Upper lobe of left lung (tissue), 6 donors: ENCODE data around the gene OXTR. TPM values are rescaled to one million over a fixed set of nuclear protein-coding genes. Genes with fewer than 3 reads are reported as not detected.

Source experiments
- ATAC-seq, 2 donors: fragments of 200-7000 bp; cut with Tn5 transposase; one replicate each; pipeline ENCODE4 v1.9.1; 2022; ENCODE audit warnings: mild to moderate bottlenecking in 2 of 2, moderate library complexity in 2 of 2; ENCODE audit not compliant: low FRiP score in 2 of 2
- DNase-seq, 2 donors: peaks; one replicate each; pipeline ENCODE4 v3.0.0-alpha.2; 2019 to 2020
- H3K27ac ChIP-seq, 4 donors: fragments of 200-600 bp; sonication (generic); one replicate each; pipeline ENCODE4 v1.5.1; 2016 to 2019
- H3K27me3 ChIP-seq, 4 donors: fragments of 200-600 bp; sonication (generic); one replicate each; pipeline ENCODE4 v1.5.1; 2017 to 2019
- H3K36me3 ChIP-seq, 4 donors: fragments of 200-600 bp; sonication (generic); one replicate each; pipeline ENCODE4 v1.5.1; 2016 to 2019
- H3K4me1 ChIP-seq, 4 donors: fragments of 200-600 bp; sonication (generic); one replicate each; pipeline ENCODE4 v1.5.1; 2018 to 2019
- H3K4me3 ChIP-seq, 4 donors: fragments of 200-600 bp; sonication (generic); one replicate each; pipeline ENCODE4 v1.5.1; 2017 to 2019; ENCODE audit warnings: mild to moderate bottlenecking in 2 of 4, moderate library complexity in 1 of 4
- H3K9me3 ChIP-seq, 4 donors: fragments of 200-600 bp; sonication (generic); one replicate each; pipeline ENCODE4 v1.5.1; 2018 to 2019
- CTCF ChIP-seq, 6 experiments: fragments of 450-650 bp in 4 of 6; fragments of 200-600 bp in 2 of 6; sonication (generic) in 2 of 6; IDR thresholded peaks; one replicate each; pipeline ENCODE4 v1.5.1; 2016 to 2019; ENCODE audit warnings: antibody characterized with exemption in 6 of 6
- EP300 ChIP-seq, 4 donors: sonication (generic); formaldehyde crosslinking; IDR thresholded peaks; one replicate each; pipeline ENCODE4 v1.5.1; 2017; ENCODE audit warnings: antibody characterized with exemption in 4 of 4, control low read depth in 2 of 4
- POLR2A ChIP-seq, 4 donors: fragments of 450-650 bp; IDR thresholded peaks; one replicate each; pipeline ENCODE4 v1.5.1; 2016 to 2017; ENCODE audit warnings: antibody characterized with exemption in 4 of 4, mild to moderate bottlenecking in 2 of 4
- POLR2AphosphoS5 ChIP-seq, 2 donors: sonication (generic); formaldehyde crosslinking; IDR thresholded peaks; one replicate each; pipeline ENCODE4 v1.5.1; 2017; ENCODE audit warnings: antibody characterized with exemption in 2 of 2
- WGBS, 2 donors: methylation state at CpG; one replicate each; pipeline ENCODE4 v1.1.5; 2017 to 2018; 5-methylcytosine and 5-hydroxymethylcytosine counted together
- total RNA-seq, 6 donors: library from RNA; depleted of rRNA in 4 of 6; stranded (reverse); fragments of >200 nt in 4 of 6; gene quantifications; one replicate each; pipeline versions ENCODE4 v1.1.0 to v1.2.1, GENCODE V29; 2016 to 2021
- donor health status: DM: no; HTN: no; CAD: no; lungs with moderate emphysema.
- donor health status: DM: no; HTN: yes; CAD: no; lungs with severe emphysema.

OXTR gene
- total RNA-seq, 6 donors from 2014 or later = 0.15 to 11.5 (median 0.45) TPM; not detected in 2

GRCh38 chr3:8777978-8778267, 8.5 kb upstream of the OXTR start:
- H3K4me3 ChIP-seq = no peak overlapping the region
- H3K36me3 ChIP-seq = no peaks in the 10 kb centered on the region
- 64 to 79% methylated on average over 5 of the region's 5 CpGs for WGBS, 2 donors
- H3K4me1 ChIP-seq = peaks cover 0 to 4% (median 0%) of the 10 kb centered on the region in 4 donors
- no peak overlapping the region for H3K27ac ChIP-seq
- DNase-seq (no peak), ATAC-seq (no peak)
- H3K9me3 ChIP-seq = no peaks in the 10 kb centered on the region
- no peaks in the 10 kb centered on the region for H3K27me3 ChIP-seq
- no peak for TF ChIP-seq POLR2A (IDR thresholded peaks at IDR 0.05)
- no peak for TF ChIP-seq CTCF (IDR thresholded peaks at IDR 0.05)
- TF ChIP-seq POLR2AphosphoS5 (IDR thresholded peaks at IDR 0.05) = no peak
- TF ChIP-seq EP300 (IDR thresholded peaks at IDR 0.05) = no peak

- no peaks in the 10 kb centered on the region for H3K9me3 ChIP-seq
- no peak overlapping the region for H3K27ac ChIP-seq
- TF ChIP-seq EP300 (IDR thresholded peaks at IDR 0.05) (no peak), CTCF (IDR thresholded peaks at IDR 0.05) (no peak), POLR2AphosphoS5 (IDR thresholded peaks at IDR 0.05) (no peak), POLR2A (IDR thresholded peaks at IDR 0.05) (no peak)
- no peaks in the 10 kb centered on the region for H3K27me3 ChIP-seq
- 76 to 86% methylated on average over 5 of the region's 5 CpGs for WGBS, 2 donors
- H3K4me1 ChIP-seq = peaks cover 0 to 4% (median 0%) of the 10 kb centered on the region in 4 donors
- no peaks in the 10 kb centered on the region for H3K36me3 ChIP-seq
- no peak overlapping the region for H3K4me3 ChIP-seq
- ATAC-seq = no peak
- DNase-seq = no peak
These were observed 8.0 kb upstream of the OXTR start for GRCh38 chr3:8777201-8777977.

DNA sequence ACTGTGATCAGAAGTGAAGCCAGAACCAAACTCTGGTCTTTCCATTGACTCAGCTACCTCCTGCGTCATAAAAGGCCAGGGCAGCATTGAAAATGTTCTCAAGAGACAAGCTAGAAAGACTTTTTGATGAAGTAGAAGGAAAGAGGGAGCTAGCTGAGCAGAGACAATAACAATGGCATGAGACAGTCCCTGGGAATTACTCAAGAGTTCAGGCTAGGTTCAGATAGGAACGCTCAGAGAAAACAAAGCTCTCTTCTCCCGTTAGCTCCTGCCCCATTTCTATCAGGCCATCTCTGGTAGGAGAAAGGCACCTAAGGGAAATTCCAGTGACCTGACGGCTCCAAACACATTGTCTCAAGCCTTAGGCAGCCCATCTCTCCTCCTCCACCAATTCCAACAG, 7.0 kb upstream of the OXTR start:
- no peak for DNase-seq
- H3K27ac ChIP-seq = no peak overlapping the region

GRCh38 chr3:8775602-8776001, 6.2 kb upstream of the OXTR start:
- TF ChIP-seq POLR2A (IDR thresholded peaks at IDR 0.05) = no peak
- no peak for TF ChIP-seq POLR2AphosphoS5 (IDR thresholded peaks at IDR 0.05)
- TF ChIP-seq EP300 (IDR thresholded peaks at IDR 0.05) = no peak
- no peak for TF ChIP-seq CTCF (IDR thresholded peaks at IDR 0.05)
- Histone ChIP-seq H3K4me3 (no peak overlapping the region), H3K27me3 (no peaks in the 10 kb centered on the region), H3K27ac (no peak overlapping the region), H3K36me3 (no peaks in the 10 kb centered on the region), H3K9me3 (no peaks in the 10 kb centered on the region), H3K4me1 (peaks cover 0 to 4% (median 0%) of the 10 kb centered on the region in 4 donors)
- DNase-seq = no peak
- WGBS, 2 donors = 88 to 93% methylated on average over 6 of the region's 6 CpGs
- no peak for ATAC-seq

More for the DNA sequence above, 7.0 kb upstream of the OXTR start:
- 57 to 86% methylated on average over 4 of the region's 4 CpGs for WGBS, 2 donors
- no peak for TF ChIP-seq POLR2A (IDR thresholded peaks at IDR 0.05)
- no peak for TF ChIP-seq POLR2AphosphoS5 (IDR thresholded peaks at IDR 0.05)
- TF ChIP-seq CTCF (IDR thresholded peaks at IDR 0.05) = no peak
- TF ChIP-seq EP300 (IDR thresholded peaks at IDR 0.05) = no peak
- H3K36me3 ChIP-seq = no peaks in the 10 kb centered on the region
- ATAC-seq = no peak
- peaks cover 0 to 4% (median 0%) of the 10 kb centered on the region in 4 donors for H3K4me1 ChIP-seq
- H3K9me3 ChIP-seq = no peaks in the 10 kb centered on the region
- no peaks in the 10 kb centered on the region for H3K27me3 ChIP-seq
- no peak overlapping the region for H3K4me3 ChIP-seq

DNA sequence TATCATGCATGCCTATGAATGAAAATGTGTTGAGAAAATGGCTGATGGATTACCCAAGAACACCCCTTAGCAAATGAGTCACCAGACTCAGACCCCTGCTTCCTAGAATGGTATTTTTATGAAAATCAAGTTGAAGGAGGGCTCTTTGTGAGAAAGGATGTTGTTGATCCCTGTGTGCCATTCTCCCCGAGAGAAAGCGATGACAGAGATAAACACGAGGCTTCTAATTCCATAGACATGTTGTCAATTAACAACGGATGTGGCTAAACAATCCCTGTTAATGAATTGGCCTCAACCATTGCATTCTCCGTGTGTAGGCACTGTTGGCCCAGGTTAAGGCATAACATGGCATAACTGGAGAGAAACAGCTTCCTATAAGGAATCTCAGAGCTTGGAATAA, 5.8 kb upstream of the OXTR start:
- H3K27me3 ChIP-seq = no peaks in the 10 kb centered on the region
- no peaks in the 10 kb centered on the region for H3K9me3 ChIP-seq
- H3K36me3 ChIP-seq = no peaks in the 10 kb centered on the region
- no peak overlapping the region for H3K27ac ChIP-seq
- no peak overlapping the region for H3K4me3 ChIP-seq
- 64 to 70% methylated on average over 5 of the region's 5 CpGs for WGBS, 2 donors
- ATAC-seq (no peak), DNase-seq (no peak)
- peaks cover 0 to 4% (median 0%) of the 10 kb centered on the region in 4 donors for H3K4me1 ChIP-seq
- TF ChIP-seq CTCF (IDR thresholded peaks at IDR 0.05) (no peak), POLR2AphosphoS5 (IDR thresholded peaks at IDR 0.05) (no peak), POLR2A (IDR thresholded peaks at IDR 0.05) (no peak), EP300 (IDR thresholded peaks at IDR 0.05) (no peak)
